Right renal pelvis (tissue), 4 donors: ENCODE data around the gene BMX. TPM values are rescaled to one million over a fixed set of nuclear protein-coding genes. Genes with fewer than 3 reads are reported as not detected.

ENCODE experiments used
- DNase-seq, 4 donors: peaks; one replicate each; pipeline ENCODE4 v3.0.0-alpha.2; 2013; ENCODE audit warnings: low read depth in 4 of 4, low spot score in 3 of 4, missing footprints in 1 of 4
- polyA plus RNA-seq, 4 donors: library from polyadenylated mRNA; unstranded; fragments of 120-200 nt; gene quantifications; one replicate each; pipeline ENCODE4 v1.2.1, GENCODE V29; 2013; ENCODE audit not compliant: insufficient read length in 4 of 4

Gene BMX
- polyA plus RNA-seq, 4 donors = 0.30 to 0.67 (median 0.57) TPM

GRCh38 chrX:15505101-15505500, 4.5 kb downstream of the BMX start:
- no peak for DNase-seq

GRCh38 chrX:15507005-15507404, 6.4 kb downstream of the BMX start:
- DNase-seq = no peak

GRCh38 chrX:15509845-15510244, 9.2 kb downstream of the BMX start:
- DNase-seq = no peak

GRCh38 chrX:15511563-15511962, 11.0 kb downstream of the BMX start:
- DNase-seq = no peak

DNA sequence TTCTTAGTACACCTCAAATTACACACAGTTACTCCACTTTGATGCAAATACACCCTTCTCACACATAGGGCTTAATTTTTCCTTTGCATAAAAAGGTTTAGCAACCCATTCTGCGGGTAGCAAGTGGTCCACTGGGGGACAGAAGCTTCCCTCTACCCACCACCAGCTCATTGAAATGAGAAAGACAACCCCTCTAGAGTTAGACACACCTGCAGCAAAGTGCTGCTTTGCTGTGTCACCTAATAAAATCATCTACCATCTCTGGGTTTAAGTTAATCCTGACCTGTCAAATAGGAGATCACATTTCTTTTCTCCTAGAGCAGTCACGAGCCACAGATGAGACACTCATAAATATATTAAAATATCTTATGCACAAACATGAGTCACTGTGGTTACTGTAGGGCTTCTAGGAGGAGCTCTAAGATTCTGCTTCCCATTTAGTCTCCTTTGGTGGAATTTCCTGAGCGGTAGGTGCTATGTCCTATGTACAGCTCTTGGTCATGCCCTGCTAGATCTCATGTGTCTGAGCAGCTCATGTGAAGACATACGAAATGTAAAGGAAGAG, 11.9 kb downstream of the BMX start:
- no peak for DNase-seq

DNA sequence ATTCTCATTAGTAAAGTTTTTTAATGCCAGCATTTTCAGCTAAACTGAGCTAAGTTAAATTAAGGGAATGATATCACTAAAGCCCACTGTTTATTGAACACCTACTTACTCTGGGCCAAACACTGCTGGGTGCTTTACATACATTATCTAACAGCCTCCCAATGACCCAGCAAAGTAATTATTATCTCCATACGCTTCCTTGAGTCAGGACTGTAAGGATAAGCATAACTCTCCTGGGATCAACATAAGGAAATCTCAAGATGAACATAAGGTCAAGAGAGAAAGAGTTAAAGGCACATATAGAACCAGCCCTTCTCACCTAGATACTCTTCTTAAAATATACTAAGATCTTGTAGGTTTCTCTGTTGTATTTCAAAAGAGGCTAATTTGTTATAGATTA, 13.7 kb downstream of the BMX start:
- DNase-seq = no peak

- DNase-seq = no peak
These were observed 15.3 kb downstream of the BMX start for GRCh38 chrX:15515931-15516330.

GRCh38 chrX:15522464-15522863, 21.9 kb downstream of the BMX start:
- no peak for DNase-seq

DNA sequence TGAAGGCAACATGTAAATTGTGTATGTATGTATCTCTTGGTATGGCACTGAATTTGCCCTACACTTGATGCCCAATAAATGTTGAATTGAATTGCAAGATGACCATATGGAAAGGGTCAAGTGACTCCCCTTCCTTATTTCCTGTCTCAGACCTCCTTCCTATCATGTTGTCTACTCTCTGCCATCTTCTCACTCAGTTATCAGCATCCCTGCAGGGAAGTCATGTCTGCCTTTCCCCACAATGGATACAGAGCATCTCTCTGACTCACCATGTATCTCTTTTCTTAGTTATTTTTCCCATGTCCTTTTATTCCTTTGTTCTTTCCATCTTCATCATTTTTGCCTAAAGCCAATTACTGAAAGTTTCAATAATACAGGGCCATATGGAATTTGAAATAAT, 22.5 kb downstream of the BMX start:
- no peak for DNase-seq

- peak in 1 of 4 donors; percentile 5 for DNase-seq
These were observed 23.8 kb downstream of the BMX start for GRCh38 chrX:15524417-15524816.

GRCh38 chrX:15525664-15526416, 25.2 kb downstream of the BMX start:
- no peak for DNase-seq

DNA sequence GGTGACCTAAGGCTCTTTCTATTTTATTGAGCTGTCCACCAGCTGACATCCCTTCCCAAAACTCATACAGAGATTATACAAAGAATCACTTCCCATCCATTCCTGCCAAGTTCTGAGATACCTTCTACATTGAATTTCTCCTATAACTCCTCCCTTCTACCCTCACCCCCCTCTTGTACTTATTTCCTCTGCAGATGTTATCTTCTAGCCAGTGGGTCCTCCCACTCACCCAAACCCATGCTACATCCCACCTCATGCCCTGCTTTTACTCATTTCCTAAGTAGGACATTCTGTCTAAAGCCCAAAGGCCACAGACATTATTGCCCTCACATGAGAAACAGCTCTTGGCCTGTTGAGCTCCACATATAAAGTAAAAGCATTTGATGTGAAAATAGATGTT, 28.6 kb downstream of the BMX start:
- no peak for DNase-seq

DNA sequence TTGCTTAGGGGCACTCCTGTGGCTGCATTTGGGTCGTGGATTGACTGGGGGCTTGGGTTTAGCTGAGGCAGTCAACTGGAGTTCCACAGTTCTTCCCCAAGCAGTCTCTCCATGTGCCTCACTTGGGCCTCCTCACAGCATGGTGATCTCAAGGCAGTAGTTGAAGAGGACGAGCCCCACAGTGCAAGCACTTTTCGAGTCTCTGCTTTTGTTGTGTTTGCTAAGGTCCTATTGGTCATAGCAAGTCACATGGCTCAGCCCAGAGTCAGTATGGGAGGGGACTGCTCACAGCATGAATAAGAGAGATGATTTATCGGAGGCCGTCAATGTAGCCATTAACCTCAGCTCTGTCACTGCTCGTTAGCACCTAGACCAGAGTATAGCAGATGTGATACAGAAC, 29.7 kb downstream of the BMX start:
- DNase-seq = no peak

DNA sequence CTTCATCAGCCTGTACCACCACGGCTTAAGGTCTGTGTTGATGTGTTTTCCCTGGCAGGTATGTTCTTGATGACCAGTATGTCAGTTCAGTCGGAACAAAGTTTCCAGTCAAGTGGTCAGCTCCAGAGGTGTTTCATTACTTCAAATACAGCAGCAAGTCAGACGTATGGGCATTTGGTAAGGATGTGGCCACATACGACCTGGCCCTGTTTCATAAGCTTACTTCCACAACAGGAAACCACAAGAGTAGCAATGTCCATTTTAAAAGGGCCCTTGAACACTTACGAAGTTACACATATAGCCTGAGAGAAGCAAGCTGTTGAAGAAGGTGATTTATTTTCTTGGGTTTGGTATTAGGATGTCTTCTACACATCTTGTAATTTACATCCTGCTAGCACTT, 46.1 kb downstream of the BMX start:
- DNase-seq = no peak

DNA sequence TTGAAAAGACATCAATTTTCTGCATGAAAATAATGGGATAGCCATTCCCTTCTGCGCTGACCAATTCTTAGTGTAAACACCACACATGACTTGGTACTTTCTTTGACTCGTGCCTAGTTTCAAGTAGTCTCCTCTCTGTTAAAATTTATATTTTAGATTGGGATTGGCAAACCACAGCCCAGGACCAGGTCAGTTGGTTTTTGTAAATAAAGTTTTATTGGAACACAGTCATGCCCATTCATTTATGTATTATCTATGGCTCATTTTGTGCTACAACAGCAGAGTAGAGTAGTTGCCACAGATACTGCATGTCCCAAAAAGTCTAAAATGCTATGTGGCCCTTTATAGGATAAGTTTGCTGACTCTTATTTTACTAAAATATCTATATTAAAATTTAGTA, 46.7 kb downstream of the BMX start:
- DNase-seq = no peak

- DNase-seq = no peak
These were observed 48.8 kb downstream of the BMX start for GRCh38 chrX:15549189-15550012.

DNA sequence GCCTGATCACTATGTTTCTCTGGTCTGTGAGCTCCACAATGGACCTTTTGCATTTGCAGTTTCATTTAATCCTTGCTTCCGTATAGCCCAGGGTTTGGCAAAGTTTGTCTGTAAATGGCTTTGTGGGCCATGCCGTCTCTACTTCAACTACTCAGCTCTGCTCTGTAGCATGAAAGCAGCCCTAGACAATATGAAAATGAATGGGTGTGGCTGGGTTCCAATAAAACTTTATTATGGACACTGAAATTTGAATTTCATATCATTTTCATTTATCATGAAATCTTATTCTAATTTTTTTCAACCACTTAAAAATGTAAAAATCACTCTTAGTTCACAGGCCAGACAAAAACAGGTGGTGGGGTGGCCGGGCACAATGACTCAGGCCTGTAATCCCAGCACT, 58.6 kb downstream of the BMX start:
- DNase-seq = no peak

- DNase-seq = no peak
These were observed 60.3 kb downstream of the BMX start for GRCh38 chrX:15560924-15561323.

DNA sequence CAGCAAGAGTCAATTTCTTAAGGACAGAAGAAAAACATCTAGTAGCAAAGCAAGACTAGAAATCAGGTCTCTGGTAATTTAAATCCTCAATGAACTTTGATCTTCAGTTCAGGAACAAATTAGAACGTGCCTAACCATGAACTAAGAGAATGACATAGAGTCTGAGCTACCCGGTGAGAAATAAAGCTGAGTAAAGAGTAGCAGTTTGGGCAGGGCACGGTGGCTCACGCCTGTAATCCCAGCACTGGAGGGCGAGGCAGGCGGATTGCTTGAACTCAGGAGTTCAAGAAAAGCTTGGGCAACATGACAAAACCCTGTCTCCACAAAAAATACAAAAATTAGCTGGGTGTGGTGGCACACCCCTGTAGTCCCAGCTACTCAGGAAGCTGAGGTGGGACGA, 62.4 kb downstream of the BMX start:
- DNase-seq = no peak

GRCh38 chrX:15564981-15565579, 64.5 kb downstream of the BMX start:
- DNase-seq = peak in 2 of 4 donors; percentile 3 to 26

DNA sequence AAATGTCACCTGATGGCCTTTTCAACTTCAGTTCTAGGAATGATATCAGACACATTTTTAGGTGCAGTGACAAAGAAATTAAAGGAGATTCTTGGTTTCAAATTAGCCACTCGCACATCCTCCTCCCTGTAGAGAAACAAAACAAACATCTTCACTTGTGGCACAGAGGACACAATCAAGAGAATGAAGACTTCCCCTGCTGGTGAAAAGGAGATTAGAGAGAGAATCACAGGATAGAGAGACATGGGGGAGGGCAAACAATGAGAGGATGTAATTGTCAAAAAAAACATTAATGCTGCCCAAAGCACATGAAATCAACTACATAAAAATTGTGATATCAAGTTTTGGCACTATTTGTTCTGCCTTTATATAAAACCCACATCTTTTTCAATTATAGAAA, 65.6 kb downstream of the BMX start:
- no peak for DNase-seq
